ENCODE results near the gene COL23A1.

COL23A1 gene

GRCh38 chr5:178416919-178417318 lies 173.3 kb downstream of the COL23A1 start:
- Mint-ChIP-seq H3K9me3 (no peaks in the 10 kb centered on the region), H3K4me3 (no peak overlapping the region), H3K27me3 (ENCODE audit: low read depth) (peaks cover 10% of the 10 kb centered on the region), H3K36me3 (ENCODE audit: low read depth) (no peaks in the 10 kb centered on the region), H3K4me1 (peaks cover 36% of the 10 kb centered on the region), H3K27ac (peak overlapping the region; percentile 5 to 46 (median 12))
- no peak for TF ChIP-seq CTCF (IDR thresholded peaks at IDR 0.05; ENCODE audit: unreplicated experiment in 3 of 3)

GRCh38 chr5:178416206-178416882 lies 173.8 kb downstream of the COL23A1 start:
- peaks cover 10% of the 10 kb centered on the region for H3K27me3 Mint-ChIP-seq (ENCODE audit: low read depth)
- TF ChIP-seq CTCF (IDR thresholded peaks at IDR 0.05; ENCODE audit: unreplicated experiment in 3 of 3) = no peak

GRCh38 chr5:178415353-178415752 lies 174.8 kb downstream of the COL23A1 start:
- Mint-ChIP-seq H3K4me3 (no peak overlapping the region), H3K36me3 (ENCODE audit: low read depth) (no peaks in the 10 kb centered on the region), H3K27me3 (ENCODE audit: low read depth) (peaks cover 10% of the 10 kb centered on the region), H3K9me3 (no peaks in the 10 kb centered on the region), H3K4me1 (peaks cover 33% of the 10 kb centered on the region), H3K27ac (no peak overlapping the region)
- no peak for TF ChIP-seq CTCF (IDR thresholded peaks at IDR 0.05; ENCODE audit: unreplicated experiment in 3 of 3)

More at GRCh38 chr5:178416206-178416882, 173.8 kb downstream of the COL23A1 start:
- H3K27ac Mint-ChIP-seq = no peak overlapping the region
- no peaks in the 10 kb centered on the region for H3K9me3 Mint-ChIP-seq
- peaks cover 33% of the 10 kb centered on the region for H3K4me1 Mint-ChIP-seq
- no peak overlapping the region for H3K4me3 Mint-ChIP-seq
- H3K36me3 Mint-ChIP-seq (ENCODE audit: low read depth) = no peaks in the 10 kb centered on the region

GRCh38 chr5:178413988-178414387 lies 176.2 kb downstream of the COL23A1 start:
- Mint-ChIP-seq H3K27ac (no peak overlapping the region), H3K27me3 (ENCODE audit: low read depth) (peaks cover 3% of the 10 kb centered on the region), H3K9me3 (peaks cover 4% of the 10 kb centered on the region), H3K4me1 (peaks cover 21% of the 10 kb centered on the region), H3K4me3 (no peak overlapping the region), H3K36me3 (ENCODE audit: low read depth) (no peaks in the 10 kb centered on the region)
- TF ChIP-seq CTCF (IDR thresholded peaks at IDR 0.05; ENCODE audit: unreplicated experiment in 3 of 3) = no peak

GRCh38 chr5:178411083-178411482 lies 179.1 kb downstream of the COL23A1 start:
- Mint-ChIP-seq H3K4me1 (peaks cover 7% of the 10 kb centered on the region), H3K9me3 (peaks cover 28% of the 10 kb centered on the region), H3K4me3 (no peak overlapping the region), H3K27me3 (ENCODE audit: low read depth) (peaks cover 1% of the 10 kb centered on the region), H3K27ac (no peak overlapping the region), H3K36me3 (ENCODE audit: low read depth) (peaks cover 10% of the 10 kb centered on the region)
- no peak for TF ChIP-seq CTCF (IDR thresholded peaks at IDR 0.05; ENCODE audit: unreplicated experiment in 3 of 3)

GRCh38 chr5:178407646-178408045 lies 182.5 kb downstream of the COL23A1 start:
- peaks cover 10% of the 10 kb centered on the region for H3K36me3 Mint-ChIP-seq (ENCODE audit: low read depth)
- H3K27ac Mint-ChIP-seq = no peak overlapping the region
- H3K27me3 Mint-ChIP-seq (ENCODE audit: low read depth) = peaks cover 3% of the 10 kb centered on the region
- H3K4me3 Mint-ChIP-seq = no peak overlapping the region
- H3K9me3 Mint-ChIP-seq = peaks cover 31% of the 10 kb centered on the region
- no peaks in the 10 kb centered on the region for H3K4me1 Mint-ChIP-seq
- TF ChIP-seq CTCF (IDR thresholded peaks at IDR 0.05; ENCODE audit: unreplicated experiment in 3 of 3) = no peak

All from nephron (organoid).